ENCODE measurements around the gene SPACA6. TPM values are rescaled to one million over a fixed set of nuclear protein-coding genes. Genes with fewer than 3 reads are reported as not detected.
A peak's percentile ranks its signal among the peaks of the same experiment; 100 is the strongest.

The SPACA6 gene
- total RNA-seq, 1 experiment from 2014 or later, result 29.5 TPM

GRCh38 chr19:51704626-51705025, 11.5 kb downstream of the SPACA6 start:
- intact Hi-C loops (cut with micrococcal nuclease; ENCODE audit: unreplicated experiment), result loop anchor here (5.0 to 10.0 kb wide), 3 partner anchors 112 to 337 kb away; partner anchors contain the start of genes CLDND2, ETFB and ZNF613
- H3K4me1 ChIP-seq (replicated peaks; ENCODE audit: insufficient read depth), result peaks cover 8% of the 10 kb centered on the region; the same call in 1 of the 2 replicates
- peaks cover 11% of the 10 kb centered on the region for H3K79me2 ChIP-seq (ENCODE audit: low read depth)
- peak overlapping the region; percentile 70 for H3K4me3 ChIP-seq
- H2AFZ ChIP-seq, result peak overlapping the region; percentile 79
- H3K9me2 ChIP-seq (ENCODE audit: insufficient read depth), result no peaks in the 10 kb centered on the region
- no peak for DNase-seq
- 0 out of 2 replicates have a peak, but pooled peaks cover 7% of the 10 kb centered on the region for H4K20me1 ChIP-seq (ENCODE audit: insufficient read depth)
- H3K36me3 ChIP-seq (ENCODE audit: low read depth), result peaks cover 10% of the 10 kb centered on the region; the same call in 1 of the 2 replicates
- POLR2A ChIA-PET (ENCODE audit: unreplicated experiment), result interaction anchor here (0.6 to 1.0 kb wide), 2 partner anchors 10 to 16 kb away, joined by 3 to 8 read pairs; no protein-coding TSS in a partner anchor
- no peaks in the 10 kb centered on the region for H3K9me3 ChIP-seq (ENCODE audit: insufficient read depth, low read depth)
- H3K27me3 ChIP-seq (ENCODE audit: insufficient read depth, low read depth), result no peaks in the 10 kb centered on the region
- peak overlapping the region; percentile 26; the same call in 1 of the 2 replicates for H3K27ac ChIP-seq
- TF ChIP-seq EZH2 (IDR thresholded peaks at IDR 0.05; ENCODE audit: low read depth) (no peak), CTCF (conservative IDR thresholded peaks at IDR 0.05) (no peak)
- peaks cover 47% of the 10 kb centered on the region for H3F3A ChIP-seq (ENCODE audit: insufficient read depth, low read depth)
- H3K4me2 ChIP-seq, result peak overlapping the region; percentile 78
- CTCF ChIA-PET, result interaction anchor here (0.5 to 0.8 kb wide), 3 partner anchors 17 to 48 kb away, joined by 3 to 4 read pairs (median 3); no protein-coding TSS in a partner anchor
- BruUV-seq (replicated peaks), result no TSS peak

DNA sequence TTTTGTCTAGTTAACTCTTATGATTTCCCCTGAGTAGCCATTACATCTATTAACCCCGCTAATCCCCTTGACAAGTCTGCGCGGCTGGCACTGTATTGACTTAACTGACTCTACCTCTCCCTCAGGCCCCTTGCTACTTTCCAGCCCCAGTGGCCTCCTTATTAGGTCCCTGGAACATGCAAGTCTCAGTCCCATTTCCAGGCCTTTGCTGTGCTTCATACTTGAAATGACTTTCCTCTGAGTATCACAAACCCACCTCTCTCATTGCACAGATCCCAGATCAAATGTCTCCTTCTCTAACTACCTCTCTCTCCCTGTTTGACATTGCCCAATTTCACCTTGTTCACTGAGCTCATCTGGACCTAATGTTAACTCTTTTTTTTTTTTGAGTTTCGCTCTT, 13.2 kb downstream of the SPACA6 start:
- no peak overlapping the region for H3K4me3 ChIP-seq
- H3K4me2 ChIP-seq, result no peak overlapping the region
- TF ChIP-seq CTCF (conservative IDR thresholded peaks at IDR 0.05) (no peak), EZH2 (IDR thresholded peaks at IDR 0.05; ENCODE audit: low read depth) (no peak)
- peaks cover 36% of the 10 kb centered on the region for H3F3A ChIP-seq (ENCODE audit: insufficient read depth, low read depth)
- BruUV-seq (replicated peaks), result no TSS peak
- intact Hi-C loops (cut with micrococcal nuclease; ENCODE audit: unreplicated experiment), result loop anchor here (10.0 kb wide), 1 partner anchor 219 kb away; the partner anchor contains the start of gene ZNF613
- POLR2A ChIA-PET (ENCODE audit: unreplicated experiment), result no interaction called here
- peaks cover 10% of the 10 kb centered on the region; the same call in 1 of the 2 replicates for H3K36me3 ChIP-seq (ENCODE audit: low read depth)
- no peak overlapping the region for H3K27ac ChIP-seq
- DNase-seq, result no peak
- CTCF ChIA-PET, result interaction anchor here (0.5 to 0.7 kb wide), 2 partner anchors 50 to 962 kb away, joined by 3 to 4 read pairs; no protein-coding TSS in a partner anchor
- H3K27me3 ChIP-seq (ENCODE audit: insufficient read depth, low read depth), result peaks cover 8% of the 10 kb centered on the region; the same call in 1 of the 2 replicates
- H3K4me1 ChIP-seq (replicated peaks; ENCODE audit: insufficient read depth), result peaks cover 8% of the 10 kb centered on the region; the same call in 1 of the 2 replicates
- H3K9me2 ChIP-seq (ENCODE audit: insufficient read depth), result no peaks in the 10 kb centered on the region
- H2AFZ ChIP-seq, result no peak overlapping the region
- no peaks in the 10 kb centered on the region for H3K9me3 ChIP-seq (ENCODE audit: insufficient read depth, low read depth)
- peaks cover 11% of the 10 kb centered on the region for H3K79me2 ChIP-seq (ENCODE audit: low read depth)
- H4K20me1 ChIP-seq (ENCODE audit: insufficient read depth), result 0 out of 2 replicates have a peak, but pooled peaks cover 7% of the 10 kb centered on the region

GRCh38 chr19:51706885-51707284, 13.8 kb downstream of the SPACA6 start:
- POLR2A ChIA-PET (ENCODE audit: unreplicated experiment), result interaction anchor here (0.6 kb wide), 1 partner anchor 1264 kb away, joined by 3 read pairs; no protein-coding TSS in a partner anchor
- H2AFZ ChIP-seq, result no peak overlapping the region
- peaks cover 11% of the 10 kb centered on the region; the same call in 1 of the 2 replicates for H3K27me3 ChIP-seq (ENCODE audit: insufficient read depth, low read depth)
- H3F3A ChIP-seq (ENCODE audit: insufficient read depth, low read depth), result peaks cover 33% of the 10 kb centered on the region
- peaks cover 8% of the 10 kb centered on the region; the same call in 1 of the 2 replicates for H3K4me1 ChIP-seq (replicated peaks; ENCODE audit: insufficient read depth)
- no peaks in the 10 kb centered on the region for H3K9me3 ChIP-seq (ENCODE audit: insufficient read depth, low read depth)
- no peak overlapping the region for H3K4me2 ChIP-seq
- H3K79me2 ChIP-seq (ENCODE audit: low read depth), result peaks cover 11% of the 10 kb centered on the region
- H4K20me1 ChIP-seq (ENCODE audit: insufficient read depth), result 0 out of 2 replicates have a peak, but pooled peaks cover 7% of the 10 kb centered on the region
- TF ChIP-seq CTCF (conservative IDR thresholded peaks at IDR 0.05) (no peak), EZH2 (IDR thresholded peaks at IDR 0.05; ENCODE audit: low read depth) (no peak)
- H3K27ac ChIP-seq, result no peak overlapping the region
- BruUV-seq (replicated peaks), result no TSS peak
- H3K4me3 ChIP-seq, result no peak overlapping the region
- no peak for DNase-seq
- H3K9me2 ChIP-seq (ENCODE audit: insufficient read depth), result no peaks in the 10 kb centered on the region
- peaks cover 10% of the 10 kb centered on the region; the same call in 1 of the 2 replicates for H3K36me3 ChIP-seq (ENCODE audit: low read depth)
- intact Hi-C loops (cut with micrococcal nuclease; ENCODE audit: unreplicated experiment), result loop anchor here (10.0 kb wide), 1 partner anchor 218 kb away; the partner anchor contains the start of gene ZNF613
- CTCF ChIA-PET, result interaction anchor here (0.5 to 0.7 kb wide), 2 partner anchors 50 to 963 kb away, joined by 3 to 4 read pairs; no protein-coding TSS in a partner anchor

All from PC-9 (cell line).